WTC11 (cell line): ENCODE data around the gene TAPBP. TPM values are rescaled to one million over a fixed set of nuclear protein-coding genes. Genes with fewer than 3 reads are reported as not detected.
A peak's percentile ranks its signal among the peaks of the same experiment; 100 is the strongest.

Source experiments
- AR ChIP-seq: fragments of 250-450 bp; sonication (Bioruptor Pico); IDR thresholded peaks from 2 replicates; pipeline ENCODE4 v1.9.0; 2021; ENCODE audit warnings: mild to moderate bottlenecking
- ARID4B ChIP-seq: sonication (generic); formaldehyde crosslinking; IDR thresholded peaks from 2 replicates; pipeline ENCODE4 v1.8.0; 2023; ENCODE audit warnings: missing genetic modification reagents, mild to moderate bottlenecking, borderline replicate concordance
- ATF3 ChIP-seq: sonication (generic); formaldehyde crosslinking; conservative IDR thresholded peaks from 2 replicates; pipeline ENCODE4 v1.8.1; 2022; ENCODE audit warnings: mild to moderate bottlenecking, missing genetic modification reagents
- CREM ChIP-seq: sonication (generic); formaldehyde crosslinking; IDR thresholded peaks from 2 replicates; pipeline ENCODE4 v1.8.1; 2022; ENCODE audit warnings: mild to moderate bottlenecking, missing genetic modification reagents, moderate library complexity
- ESRRA ChIP-seq: sonication (generic); formaldehyde crosslinking; IDR thresholded peaks from 2 replicates; pipeline ENCODE4 v1.8.1; 2022; ENCODE audit warnings: mild to moderate bottlenecking, missing genetic modification reagents, borderline replicate concordance
- ETV6 ChIP-seq: sonication (generic); formaldehyde crosslinking; IDR thresholded peaks from 2 replicates; pipeline ENCODE4 v1.8.1; 2022; ENCODE audit warnings: mild to moderate bottlenecking, missing genetic modification reagents
- FOXJ3 ChIP-seq: sonication (generic); formaldehyde crosslinking; IDR thresholded peaks from 2 replicates; pipeline ENCODE4 v1.9.0; 2021; ENCODE audit warnings: missing genetic modification reagents, mild to moderate bottlenecking, borderline replicate concordance
- FOXP4 ChIP-seq: sonication (generic); formaldehyde crosslinking; IDR thresholded peaks from 2 replicates; pipeline ENCODE4 v1.8.0; 2022; ENCODE audit warnings: mild to moderate bottlenecking, missing genetic modification reagents
- GABPB1 ChIP-seq: sonication (generic); formaldehyde crosslinking; IDR thresholded peaks from 2 replicates; pipeline ENCODE4 v1.8.1; 2023; ENCODE audit warnings: mild to moderate bottlenecking, missing genetic modification reagents
- HMGXB4 ChIP-seq: sonication (generic); formaldehyde crosslinking; IDR thresholded peaks from 2 replicates; pipeline ENCODE4 v1.8.1; 2023; ENCODE audit warnings: mild to moderate bottlenecking, moderate library complexity, missing genetic modification reagents
- IRF2 ChIP-seq: sonication (generic); formaldehyde crosslinking; IDR thresholded peaks from 2 replicates; pipeline ENCODE4 v1.8.0; 2022; ENCODE audit warnings: low read depth, missing genetic modification reagents, borderline replicate concordance
- MYBL2 ChIP-seq: sonication (generic); formaldehyde crosslinking; IDR thresholded peaks from 2 replicates; pipeline ENCODE4 v1.8.1; 2023; ENCODE audit warnings: mild to moderate bottlenecking, moderate library complexity, missing genetic modification reagents
- NFATC4 ChIP-seq: fragments of 250-450 bp; sonication (Bioruptor Pico); IDR thresholded peaks from 2 replicates; pipeline ENCODE4 v1.9.0; 2021; ENCODE audit warnings: mild to moderate bottlenecking
- NR3C1 ChIP-seq: sonication (generic); formaldehyde crosslinking; conservative IDR thresholded peaks from 2 replicates; pipeline ENCODE4 v1.8.1; 2023; ENCODE audit warnings: low read depth, mild to moderate bottlenecking, missing genetic modification reagents
- OVOL2 ChIP-seq: fragments of 250-450 bp; sonication (Bioruptor Pico); IDR thresholded peaks from 2 replicates; pipeline ENCODE4 v1.9.0; 2021; ENCODE audit warnings: mild to moderate bottlenecking, borderline replicate concordance
- PRDM15 ChIP-seq: sonication (generic); formaldehyde crosslinking; IDR thresholded peaks from 2 replicates; pipeline ENCODE4 v1.8.0; 2022; ENCODE audit warnings: missing genetic modification reagents
- TCF7 ChIP-seq: sonication (generic); formaldehyde crosslinking; IDR thresholded peaks from 2 replicates; pipeline ENCODE4 v1.8.0; 2022; ENCODE audit warnings: mild to moderate bottlenecking, low read depth, missing genetic modification reagents, moderate library complexity
- ZMAT4 ChIP-seq: fragments of 250-450 bp; sonication (Bioruptor Pico); IDR thresholded peaks from 2 replicates; pipeline ENCODE4 v1.9.0; 2021; ENCODE audit warnings: mild to moderate bottlenecking
- ZNF416 ChIP-seq: fragments of 250-450 bp; sonication (Bioruptor Pico); IDR thresholded peaks from 2 replicates; pipeline ENCODE4 v1.9.0; 2021; ENCODE audit warnings: mild to moderate bottlenecking, inconsistent platforms
- ZNF512 ChIP-seq: sonication (generic); formaldehyde crosslinking; IDR thresholded peaks from 2 replicates; pipeline ENCODE4 v1.8.1; 2022; ENCODE audit warnings: missing genetic modification reagents, borderline replicate concordance
- total RNA-seq: library from RNA; stranded (reverse); gene quantifications from 3 replicates; pipeline ENCODE4 v1.2.3, GENCODE V29; 2021

Gene TAPBP
- total RNA-seq, 1 experiment from 2014 or later: 43.5 TPM

- TF ChIP-seq ARID4B (CRISPR knock-in tag): no peak; the same call in 1 of the 2 replicates
- no peak; the same call in 1 of the 2 replicates for TF ChIP-seq HMGXB4 (CRISPR knock-in tag)
- no peak for TF ChIP-seq ZMAT4 (CRISPR knock-in tag)
- no peak for TF ChIP-seq MYBL2 (CRISPR knock-in tag)
- no peak for TF ChIP-seq IRF2 (CRISPR knock-in tag)
- 0 out of 2 replicates have a peak, but pooled peaks have one; percentile 77 for TF ChIP-seq NFATC4
- no peak; the same call in 1 of the 2 replicates for TF ChIP-seq AR (CRISPR knock-in tag)
- no peak for TF ChIP-seq ESRRA (CRISPR knock-in tag)
- no peak for TF ChIP-seq OVOL2 (CRISPR knock-in tag)
- no peak for TF ChIP-seq TCF7 (CRISPR knock-in tag)
- TF ChIP-seq ZNF512 (CRISPR knock-in tag): no peak
- TF ChIP-seq NR3C1 (CRISPR knock-in tag): no peak
- TF ChIP-seq ETV6 (CRISPR knock-in tag): peak; percentile 62; the same call in 1 of the 2 replicates
- TF ChIP-seq FOXP4 (CRISPR knock-in tag): no peak; the same call in 1 of the 2 replicates
- TF ChIP-seq ZNF416 (CRISPR knock-in tag): no peak
- TF ChIP-seq CREM (CRISPR knock-in tag): peak; percentile 94
- peak; percentile 42 for TF ChIP-seq PRDM15
- TF ChIP-seq GABPB1: peak; percentile 83
- no peak for TF ChIP-seq ATF3 (CRISPR knock-in tag)
- no peak for TF ChIP-seq FOXJ3 (CRISPR knock-in tag)
Measured at GRCh38 chr6:33271468-33272274, 42.2 kb downstream of the TAPBP start, which contains the start of the genes RPS18 and VPS52 (continued).
